ENCODE measurements around the gene LOXL4.

LOXL4 gene

GRCh38 chr10:98268694-98269431 lies 869 bp upstream of the LOXL4 start:
- H3K9me3 Mint-ChIP-seq = no peaks in the 10 kb centered on the region
- peak overlapping the region; percentile 23 for H3K27ac Mint-ChIP-seq (ENCODE audit: low read depth)
- H3K27me3 Mint-ChIP-seq = peaks cover 41% of the 10 kb centered on the region
- H3K36me3 Mint-ChIP-seq (ENCODE audit: insufficient read depth) = peaks cover 4% of the 10 kb centered on the region
- H3K4me1 Mint-ChIP-seq = peaks cover 10% of the 10 kb centered on the region
- no peak for DNase-seq (ENCODE audit: low spot score in 2 of 2)
- ATAC-seq (replicated peaks; ENCODE audit: extremely low read depth, poor library complexity, severe bottlenecking) = no peak
- peak overlapping the region; percentile 71 for H3K4me3 Mint-ChIP-seq

GRCh38 chr10:98267069-98267893 lies 713 bp downstream of the LOXL4 start:
- peak overlapping the region; percentile 23 for H3K27ac Mint-ChIP-seq (ENCODE audit: low read depth)

GRCh38 chr10:98266647-98267046 lies 1.3 kb downstream of the LOXL4 start:
- peaks cover 6% of the 10 kb centered on the region for H3K36me3 Mint-ChIP-seq (ENCODE audit: insufficient read depth)
- H3K4me1 Mint-ChIP-seq = peaks cover 10% of the 10 kb centered on the region
- DNase-seq (ENCODE audit: low spot score in 2 of 2) = no peak
- ATAC-seq (replicated peaks; ENCODE audit: extremely low read depth, poor library complexity, severe bottlenecking) = no peak
- H3K9me3 Mint-ChIP-seq = no peaks in the 10 kb centered on the region
- peak overlapping the region; percentile 71 for H3K4me3 Mint-ChIP-seq
- H3K27ac Mint-ChIP-seq (ENCODE audit: low read depth) = no peak overlapping the region
- H3K27me3 Mint-ChIP-seq = peaks cover 30% of the 10 kb centered on the region

More at GRCh38 chr10:98267069-98267893, 713 bp downstream of the LOXL4 start:
- no peaks in the 10 kb centered on the region for H3K9me3 Mint-ChIP-seq
- peaks cover 30% of the 10 kb centered on the region for H3K27me3 Mint-ChIP-seq
- peaks cover 4% of the 10 kb centered on the region for H3K36me3 Mint-ChIP-seq (ENCODE audit: insufficient read depth)
- H3K4me3 Mint-ChIP-seq = peak overlapping the region; percentile 71
- no peak for DNase-seq (ENCODE audit: low spot score in 2 of 2)
- peaks cover 10% of the 10 kb centered on the region for H3K4me1 Mint-ChIP-seq
- no peak for ATAC-seq (replicated peaks; ENCODE audit: extremely low read depth, poor library complexity, severe bottlenecking)

GRCh38 chr10:98265403-98266378 lies 2.3 kb downstream of the LOXL4 start:
- DNase-seq (ENCODE audit: low spot score in 2 of 2) (no peak), ATAC-seq (replicated peaks; ENCODE audit: extremely low read depth, poor library complexity, severe bottlenecking) (no peak)
- Mint-ChIP-seq H3K36me3 (ENCODE audit: insufficient read depth) (peaks cover 6% of the 10 kb centered on the region), H3K4me1 (peaks cover 10% of the 10 kb centered on the region), H3K27me3 (peaks cover 30% of the 10 kb centered on the region), H3K9me3 (no peaks in the 10 kb centered on the region), H3K4me3 (no peak overlapping the region), H3K27ac (ENCODE audit: low read depth) (no peak overlapping the region)

GRCh38 chr10:98264378-98265065 lies 3.5 kb downstream of the LOXL4 start:
- H3K36me3 Mint-ChIP-seq (ENCODE audit: insufficient read depth) = peaks cover 6% of the 10 kb centered on the region
- H3K4me3 Mint-ChIP-seq = no peak overlapping the region
- H3K27ac Mint-ChIP-seq (ENCODE audit: low read depth) = peak overlapping the region; percentile 0
- ATAC-seq (replicated peaks; ENCODE audit: extremely low read depth, poor library complexity, severe bottlenecking) (no peak), DNase-seq (ENCODE audit: low spot score in 2 of 2) (no peak)
- peaks cover 10% of the 10 kb centered on the region for H3K4me1 Mint-ChIP-seq
- peaks cover 21% of the 10 kb centered on the region for H3K27me3 Mint-ChIP-seq
- H3K9me3 Mint-ChIP-seq = no peaks in the 10 kb centered on the region

GRCh38 chr10:98263088-98263487 lies 4.9 kb downstream of the LOXL4 start:
- Mint-ChIP-seq H3K4me1 (peaks cover 6% of the 10 kb centered on the region), H3K9me3 (no peaks in the 10 kb centered on the region), H3K27ac (ENCODE audit: low read depth) (peak overlapping the region; percentile 0), H3K36me3 (ENCODE audit: insufficient read depth) (peaks cover 5% of the 10 kb centered on the region), H3K4me3 (no peak overlapping the region), H3K27me3 (peaks cover 13% of the 10 kb centered on the region)
- no peak for DNase-seq (ENCODE audit: low spot score in 2 of 2)
- no peak for ATAC-seq (replicated peaks; ENCODE audit: extremely low read depth, poor library complexity, severe bottlenecking)

GRCh38 chr10:98262571-98262970 lies 5.4 kb downstream of the LOXL4 start:
- Mint-ChIP-seq H3K9me3 (no peaks in the 10 kb centered on the region), H3K4me3 (no peak overlapping the region), H3K36me3 (ENCODE audit: insufficient read depth) (peaks cover 5% of the 10 kb centered on the region), H3K4me1 (peaks cover 6% of the 10 kb centered on the region), H3K27me3 (peaks cover 13% of the 10 kb centered on the region), H3K27ac (ENCODE audit: low read depth) (no peak overlapping the region)
- DNase-seq (ENCODE audit: low spot score in 2 of 2) (no peak), ATAC-seq (replicated peaks; ENCODE audit: extremely low read depth, poor library complexity, severe bottlenecking) (no peak)

GRCh38 chr10:98261436-98262277 lies 6.3 kb downstream of the LOXL4 start:
- peaks cover 5% of the 10 kb centered on the region for H3K27me3 Mint-ChIP-seq
- H3K4me3 Mint-ChIP-seq = no peak overlapping the region
- ATAC-seq (replicated peaks; ENCODE audit: extremely low read depth, poor library complexity, severe bottlenecking) (no peak), DNase-seq (ENCODE audit: low spot score in 2 of 2) (peak in 1 of 2 donors; percentile 9)
- H3K36me3 Mint-ChIP-seq (ENCODE audit: insufficient read depth) = peaks cover 5% of the 10 kb centered on the region
- peaks cover 6% of the 10 kb centered on the region for H3K4me1 Mint-ChIP-seq
- H3K9me3 Mint-ChIP-seq = no peaks in the 10 kb centered on the region
- H3K27ac Mint-ChIP-seq (ENCODE audit: low read depth) = no peak overlapping the region

- no peaks in the 10 kb centered on the region for H3K27me3 Mint-ChIP-seq
- H3K4me1 Mint-ChIP-seq = peaks cover 8% of the 10 kb centered on the region
- ATAC-seq (replicated peaks; ENCODE audit: extremely low read depth, poor library complexity, severe bottlenecking) = no peak
- peak overlapping the region; percentile 45 for H3K4me3 Mint-ChIP-seq
- no peaks in the 10 kb centered on the region for H3K9me3 Mint-ChIP-seq
- DNase-seq (ENCODE audit: low spot score in 2 of 2) = peak in 1 of 2 donors; percentile 8
- peaks cover 2% of the 10 kb centered on the region for H3K36me3 Mint-ChIP-seq (ENCODE audit: insufficient read depth)
- no peak overlapping the region for H3K27ac Mint-ChIP-seq (ENCODE audit: low read depth)
Observed at GRCh38 chr10:98260752-98261151, 7.2 kb downstream of the LOXL4 start.

GRCh38 chr10:98260350-98260749 lies 7.6 kb downstream of the LOXL4 start:
- Mint-ChIP-seq H3K27ac (ENCODE audit: low read depth) (no peak overlapping the region), H3K27me3 (no peaks in the 10 kb centered on the region)
- no peak for ATAC-seq (replicated peaks; ENCODE audit: extremely low read depth, poor library complexity, severe bottlenecking)

GRCh38 chr10:98259606-98260315 lies 8.2 kb downstream of the LOXL4 start:
- Mint-ChIP-seq H3K9me3 (no peaks in the 10 kb centered on the region), H3K36me3 (ENCODE audit: insufficient read depth) (peaks cover 2% of the 10 kb centered on the region), H3K4me1 (peaks cover 7% of the 10 kb centered on the region), H3K4me3 (no peak overlapping the region), H3K27me3 (no peaks in the 10 kb centered on the region), H3K27ac (ENCODE audit: low read depth) (no peak overlapping the region)
- DNase-seq (ENCODE audit: low spot score in 2 of 2) = peak in 1 of 2 donors; percentile 3
- ATAC-seq (replicated peaks; ENCODE audit: extremely low read depth, poor library complexity, severe bottlenecking) = no peak

More at GRCh38 chr10:98260350-98260749, 7.6 kb downstream of the LOXL4 start:
- Mint-ChIP-seq H3K4me3 (no peak overlapping the region), H3K36me3 (ENCODE audit: insufficient read depth) (peaks cover 2% of the 10 kb centered on the region), H3K4me1 (peaks cover 7% of the 10 kb centered on the region), H3K9me3 (no peaks in the 10 kb centered on the region)
- DNase-seq (ENCODE audit: low spot score in 2 of 2) = no peak

Measured in central memory CD8-positive, alpha-beta T cell (primary cell).